ENCODE data around the gene PRPH2. TPM values are rescaled to one million over a fixed set of nuclear protein-coding genes. Genes with fewer than 3 reads are reported as not detected.

Gene PRPH2
- total and polyA plus RNA-seq, 10 of the 15 experiments (the other 5 are each of a cell fraction or from before 2014, with no cell fraction given): 0.08 TPM; not detected in 9

GRCh38 chr6:42688281-42688680, 34.1 kb downstream of the PRPH2 start:
- Histone ChIP-seq H3K27ac (ENCODE audit: control insufficient read depth, insufficient read depth) (no peak overlapping the region), H4K20me1 (ENCODE audit: control insufficient read depth, insufficient read depth) (no peaks in the 10 kb centered on the region), H3K9me3 (replicated peaks; ENCODE audit: control insufficient read depth, insufficient read depth, low read length) (no peaks in the 10 kb centered on the region), H3K79me2 (ENCODE audit: control insufficient read depth, insufficient read depth, low read length) (no peaks in the 10 kb centered on the region), H3K27me3 (replicated peaks in 1 of 2; ENCODE audit: control insufficient read depth in 2 of 2, insufficient read depth in 2 of 2, low read length in 1 of 2) (no peaks in the 10 kb centered on the region), H3K9ac (ENCODE audit: control insufficient read depth, insufficient read depth, low read length) (no peak overlapping the region), H3K36me3 (ENCODE audit: control insufficient read depth in 2 of 2, insufficient read depth in 2 of 2, low read length in 1 of 2) (peaks cover 6 to 22% of the 10 kb centered on the region in 2 experiments; a peak in 3 of 4 replicates), H3K4me1 (ENCODE audit: control insufficient read depth, insufficient read depth, low read length) (no peaks in the 10 kb centered on the region), H2AFZ (ENCODE audit: control insufficient read depth, low read depth, low read length) (no peak overlapping the region), H3K4me2 (ENCODE audit: control insufficient read depth, insufficient read depth) (no peak overlapping the region), H3K4me3 (no peak overlapping the region)
- CTCF ChIA-PET: interaction anchor here (1.3 kb wide), 2 partner anchors 13 to 18 kb away, joined by 3 read pairs; no protein-coding TSS in a partner anchor
- DNase-seq (ENCODE audit: low read depth, low spot score): no peak
- POLR2A ChIA-PET: interaction anchor here (0.5 to 0.9 kb wide), 3 partner anchors 9 to 1006 kb away, joined by 3 to 4 read pairs (median 3); no protein-coding TSS in a partner anchor
- in situ Hi-C loops (cut with MboI) (no loop called here), intact Hi-C loops (cut with micrococcal nuclease; ENCODE audit: unreplicated experiment) (no loop called here)
- ATAC-seq: no peak
- TF ChIP-seq BCL11A (IDR thresholded peaks at IDR 0.05; ENCODE audit: low read depth, low read length) (no peak), RUNX3 (IDR thresholded peaks at IDR 0.05; ENCODE audit: low read length) (no peak), USF2 (IDR thresholded peaks at IDR 0.05; ENCODE audit: borderline replicate concordance, low read depth, low read length) (no peak)
- FAIRE-seq: no peak
- WGBS (ENCODE audit: insufficient coverage, insufficient replicate concordance, low lambda C conversion rate, missing lambda C conversion rate): 100% methylated on average over 3 of the region's 3 CpGs
- BruUV-seq (replicated peaks): no TSS peak
- RAD21 ChIA-PET (ENCODE audit: unreplicated experiment): interaction anchor here (0.5 kb wide), 1 partner anchor 63 kb away, joined by 3 read pairs; no protein-coding TSS in a partner anchor
- SMC1A ChIA-PET (ENCODE audit: uncharacterized antibody, unreplicated experiment): interaction anchor here (0.7 to 1.3 kb wide), 3 partner anchors 38 to 456 kb away, joined by 3 to 6 read pairs (median 3); no protein-coding TSS in a partner anchor

- TF ChIP-seq IKZF2 (IDR thresholded peaks at IDR 0.05) (no peak), BCLAF1 (IDR thresholded peaks at IDR 0.05) (no peak), CHD4 (IDR thresholded peaks at IDR 0.05) (no peak), ZBTB11 (CRISPR knock-in tag; IDR thresholded peaks at IDR 0.05) (no peak)
- BruUV-seq (replicated peaks): no TSS peak
- no peak overlapping the region for H3K9ac ChIP-seq (ENCODE audit: control insufficient read depth, insufficient read depth, low read length)
- no peaks in the 10 kb centered on the region for H4K20me1 ChIP-seq (ENCODE audit: control insufficient read depth, insufficient read depth)
- FAIRE-seq: no peak
- ChIA-PET CTCF (interaction anchor here (0.6 to 1.2 kb wide), 3 partner anchors 13 to 47 kb away, joined by 3 to 4 read pairs (median 3); no protein-coding TSS in a partner anchor), SMC1A (ENCODE audit: uncharacterized antibody, unreplicated experiment) (interaction anchor here (1.7 to 2.1 kb wide), 2 partner anchors 13 kb away, joined by 5 to 6 read pairs; no protein-coding TSS in a partner anchor), POLR2A (interaction anchor here (1.1 kb wide), 1 partner anchor 9 kb away, joined by 3 read pairs; no protein-coding TSS in a partner anchor), RAD21 (ENCODE audit: unreplicated experiment) (interaction anchor here (1.1 to 2.0 kb wide), 2 partner anchors 15 to 47 kb away, joined by 3 to 5 read pairs; no protein-coding TSS in a partner anchor)
- no peaks in the 10 kb centered on the region for H3K27me3 ChIP-seq (replicated peaks in 1 of 2; ENCODE audit: control insufficient read depth in 2 of 2, insufficient read depth in 2 of 2, low read length in 1 of 2)
- intact Hi-C loops (cut with micrococcal nuclease; ENCODE audit: unreplicated experiment) (no loop called here), in situ Hi-C loops (cut with MboI) (no loop called here)
- H3K4me1 ChIP-seq (ENCODE audit: control insufficient read depth, insufficient read depth, low read length): no peaks in the 10 kb centered on the region
- H3K79me2 ChIP-seq (ENCODE audit: control insufficient read depth, insufficient read depth, low read length): no peaks in the 10 kb centered on the region
- no peaks in the 10 kb centered on the region for H3K9me3 ChIP-seq (replicated peaks; ENCODE audit: control insufficient read depth, insufficient read depth, low read length)
- 100% methylated on average over 5 of the region's 5 CpGs for WGBS (ENCODE audit: insufficient coverage, insufficient replicate concordance, low lambda C conversion rate, missing lambda C conversion rate)
- no peak for DNase-seq (ENCODE audit: low read depth, low spot score)
- H3K4me3 ChIP-seq: no peak overlapping the region
- no peak overlapping the region for H3K27ac ChIP-seq (ENCODE audit: control insufficient read depth, insufficient read depth)
- no peak overlapping the region for H3K4me2 ChIP-seq (ENCODE audit: control insufficient read depth, insufficient read depth)
- ATAC-seq: no peak
- no peak overlapping the region for H2AFZ ChIP-seq (ENCODE audit: control insufficient read depth, low read depth, low read length)
- H3K36me3 ChIP-seq (ENCODE audit: control insufficient read depth in 2 of 2, insufficient read depth in 2 of 2, low read length in 1 of 2): peaks cover 1 to 28% of the 10 kb centered on the region in 2 experiments
These were observed 43.0 kb downstream of the PRPH2 start for GRCh38 chr6:42679358-42679757.

Measured in GM12878 (cell line).